ENCODE data around the gene HNRNPL.
"Not testable (repeated sequence)": the region's sequence is repeated elsewhere in the genome, so short reads cannot be mapped to it uniquely, and the experiment has no call there.

Gene HNRNPL

DNA sequence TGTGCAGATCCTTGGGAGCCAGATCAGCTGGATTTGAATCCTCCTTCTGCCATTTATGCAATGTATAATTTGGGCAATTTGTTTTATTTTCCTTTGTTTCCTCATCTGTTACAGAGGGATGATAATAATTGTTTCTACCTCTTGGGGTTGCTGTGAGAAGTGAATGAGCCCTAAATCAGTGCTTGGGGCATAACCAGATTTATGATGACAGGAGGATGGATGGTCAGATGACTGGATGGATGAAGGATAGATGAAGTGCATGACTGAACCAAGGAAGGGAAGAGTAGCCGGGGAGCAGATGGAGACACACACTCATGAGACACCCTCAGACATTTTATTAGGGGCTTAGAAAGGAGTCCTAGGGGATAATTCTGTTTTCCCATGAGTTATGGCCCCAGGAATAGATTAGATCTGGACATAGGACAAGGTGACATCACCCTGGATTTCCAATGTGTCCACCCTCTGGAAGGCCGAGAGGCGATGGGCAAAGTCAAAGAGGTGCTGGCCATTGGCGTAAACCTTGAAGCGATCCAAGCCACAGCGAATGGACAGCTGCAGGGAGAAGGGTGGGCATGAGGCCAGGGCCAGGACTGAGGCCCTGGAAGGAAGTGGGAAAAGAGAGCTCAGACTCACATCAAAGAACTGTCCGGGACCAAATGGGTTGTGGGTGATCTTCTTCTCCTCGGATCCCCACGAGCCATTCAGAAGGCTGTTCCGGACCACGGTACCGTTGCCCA, 48.3 kb downstream of the HNRNPL start:
- DNase-seq (ENCODE audit: low spot score): no peak

DNA sequence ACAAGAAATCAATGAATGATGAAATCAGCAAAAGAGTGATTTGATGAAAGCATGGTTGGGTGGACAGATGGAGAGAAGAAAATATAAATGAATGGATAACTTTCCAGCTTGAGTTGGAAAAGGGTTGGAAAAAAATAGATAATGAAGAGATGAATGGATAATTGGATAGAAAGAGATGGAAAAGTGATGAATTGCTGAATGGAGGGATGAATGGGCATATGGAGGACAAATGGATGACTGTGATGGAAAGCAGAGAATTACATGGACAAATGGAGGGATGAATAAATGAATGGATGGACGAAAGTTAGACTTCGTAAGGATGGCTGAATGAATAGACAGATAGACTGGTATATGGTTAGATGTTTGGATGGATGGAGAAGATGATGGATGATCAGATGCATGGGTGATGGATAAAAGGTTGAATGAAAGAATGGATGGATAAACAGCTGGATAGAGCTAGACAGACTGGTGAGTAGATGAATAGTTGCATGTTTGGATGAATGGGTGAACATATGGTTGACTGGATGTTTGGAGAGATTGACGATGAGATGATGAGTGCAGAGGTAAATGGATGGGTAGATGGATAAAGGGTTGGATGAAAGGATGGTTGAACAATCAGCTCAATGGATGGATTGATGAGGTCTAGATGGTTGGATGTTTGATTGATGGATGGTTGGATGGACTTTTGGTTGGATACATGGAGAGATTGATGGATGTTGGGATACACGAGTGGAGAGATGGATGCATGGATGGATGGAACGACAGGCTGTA, 49.0 kb downstream of the HNRNPL start:
- no peak for DNase-seq (ENCODE audit: low spot score)

DNA sequence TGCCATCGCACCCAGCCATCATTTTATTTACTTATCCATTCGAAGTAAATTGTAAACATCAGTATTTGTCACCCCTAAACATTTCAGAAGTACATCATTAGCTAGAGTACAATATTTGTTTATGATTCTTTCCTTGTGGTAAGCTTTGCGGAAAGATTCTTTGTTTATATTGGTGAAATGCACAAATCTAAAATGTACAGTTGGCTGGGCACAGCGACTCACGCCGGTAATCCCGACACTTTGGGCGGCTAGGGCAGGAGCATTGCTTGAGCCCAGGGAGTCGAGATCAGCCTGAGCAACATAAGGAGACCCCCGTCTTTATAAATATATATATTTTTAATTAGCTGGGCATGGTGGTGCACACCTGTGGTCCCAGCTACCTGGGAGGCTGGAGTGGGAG, 50.7 kb downstream of the HNRNPL start:
- DNase-seq (ENCODE audit: low spot score): no peak

DNA sequence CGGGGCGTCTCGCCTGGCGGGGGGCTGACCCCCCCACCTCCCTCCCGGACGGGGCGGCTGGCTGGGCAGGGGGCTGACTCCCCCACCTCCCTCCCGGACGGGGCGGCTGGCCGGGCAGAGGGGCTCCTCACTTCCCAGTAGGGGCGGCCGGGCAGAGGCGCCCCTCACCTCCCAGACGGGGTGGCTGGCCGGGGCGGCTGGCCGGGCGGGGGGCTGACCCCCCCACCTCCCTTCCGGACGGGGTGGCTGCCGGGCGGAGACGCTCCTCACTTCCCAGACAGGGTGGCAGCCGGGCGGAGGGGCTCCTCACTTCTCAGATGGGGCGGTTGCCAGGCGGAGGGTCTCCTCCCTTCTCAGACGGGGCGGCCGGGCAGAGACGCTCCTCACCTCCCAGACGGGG, 52.0 kb downstream of the HNRNPL start:
- DNase-seq (ENCODE audit: low spot score): not testable (repeated sequence)

DNA sequence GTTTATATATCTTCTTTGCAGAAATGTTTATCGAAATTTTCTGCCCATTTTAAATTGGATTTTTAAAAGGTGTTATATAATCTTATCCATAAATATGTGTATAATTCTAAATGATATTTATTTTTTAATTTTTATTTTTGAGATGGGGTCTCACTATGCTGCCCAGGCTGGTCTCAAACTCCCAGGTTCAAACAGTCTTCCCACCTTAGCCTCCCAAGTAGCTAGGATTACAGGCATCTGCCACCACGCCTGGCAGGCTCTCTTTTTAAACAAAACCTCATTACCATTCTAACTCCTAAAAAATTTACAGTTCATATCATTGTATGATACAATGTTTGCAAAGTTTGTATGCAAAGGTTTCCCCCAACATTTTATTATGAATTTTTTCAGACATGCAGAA, 53.6 kb downstream of the HNRNPL start:
- DNase-seq (ENCODE audit: low spot score): no peak

- no peak for DNase-seq (ENCODE audit: low spot score)
Measured at GRCh38 chr19:38795549-38795948, 54.2 kb downstream of the HNRNPL start.

GRCh38 chr19:38793671-38794070, 56.1 kb downstream of the HNRNPL start:
- no peak for DNase-seq (ENCODE audit: low spot score)

GRCh38 chr19:38793177-38793576, 56.6 kb downstream of the HNRNPL start:
- DNase-seq (ENCODE audit: low spot score): no peak

DNA sequence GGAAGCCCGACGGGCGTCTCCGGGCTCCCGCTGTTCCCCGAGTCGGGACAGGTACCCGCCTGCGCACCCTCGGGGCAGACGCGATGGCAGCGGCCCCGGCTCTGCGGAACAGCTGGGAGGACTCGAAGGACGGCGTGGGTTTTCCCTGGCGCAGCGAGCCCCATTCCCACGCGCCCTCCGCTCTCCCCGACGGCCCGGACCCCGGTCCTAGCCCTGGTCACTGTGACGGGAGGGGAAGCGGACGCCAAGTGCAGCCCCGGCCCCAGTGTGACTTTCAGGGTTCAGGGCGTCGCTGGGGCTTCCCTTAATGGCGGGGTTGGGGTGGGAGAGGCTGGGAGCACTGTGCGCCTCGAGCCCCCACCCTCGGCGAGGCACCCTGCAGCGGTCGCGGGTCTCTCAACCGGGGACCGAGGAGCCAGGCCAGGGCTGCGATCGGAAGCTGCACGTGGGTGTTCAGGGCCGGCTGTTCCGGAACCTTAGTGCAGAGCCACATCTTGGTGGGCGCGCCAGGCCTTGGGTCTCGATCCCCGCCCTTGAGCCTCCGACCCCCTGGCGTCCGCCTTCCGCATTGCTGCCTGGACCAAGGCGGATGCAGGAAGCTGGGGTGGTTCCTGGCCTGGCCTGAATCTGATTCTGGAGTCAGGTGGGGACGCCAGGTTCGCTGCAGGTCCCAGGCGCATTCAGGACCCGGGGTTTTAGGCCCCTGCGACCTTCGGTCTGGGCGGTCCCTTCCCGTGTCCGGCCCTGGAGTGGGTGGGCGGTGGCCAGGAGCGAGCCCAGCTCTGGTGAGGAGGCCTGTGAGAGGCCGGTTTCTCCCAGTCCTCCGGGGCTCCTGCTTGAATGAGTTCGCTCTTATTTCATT, 57.3 kb downstream of the HNRNPL start:
- DNase-seq (ENCODE audit: low spot score): no peak

DNA sequence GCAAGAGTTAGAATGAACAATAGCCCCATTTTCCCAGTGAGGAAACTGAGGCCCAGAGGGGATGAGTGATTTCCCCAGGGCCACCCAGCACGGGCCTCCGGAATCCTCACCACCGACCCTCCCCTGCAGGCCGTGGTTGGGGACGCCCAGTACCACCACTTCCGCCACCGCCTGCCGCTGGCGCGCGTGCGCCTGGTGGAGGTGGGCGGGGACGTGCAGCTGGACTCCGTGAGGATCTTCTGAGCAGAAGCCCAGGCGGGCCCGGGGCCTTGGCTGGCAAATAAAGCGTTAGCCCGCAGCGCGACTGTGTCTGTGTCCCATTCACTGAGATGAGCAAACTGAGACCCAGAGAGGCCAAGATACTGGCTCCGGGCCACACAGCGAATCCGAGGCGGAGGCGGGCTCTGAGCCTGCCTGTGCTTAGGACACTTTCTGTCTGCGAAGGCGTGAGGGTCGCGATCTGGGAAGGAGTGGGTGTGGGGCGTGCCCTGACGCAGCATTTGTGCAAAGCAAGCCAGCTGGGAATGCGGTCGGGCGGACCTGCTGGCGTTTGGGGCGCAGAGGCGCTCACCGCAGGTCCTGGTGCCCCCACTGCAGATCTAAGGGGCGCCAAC, 58.2 kb downstream of the HNRNPL start:
- DNase-seq (ENCODE audit: low spot score): not testable (repeated sequence)

- DNase-seq (ENCODE audit: low spot score): not testable (repeated sequence)
Measured at GRCh38 chr19:38790507-38791403, 59.0 kb downstream of the HNRNPL start.

GRCh38 chr19:38788478-38789243, 61.1 kb downstream of the HNRNPL start, which contains the start of gene LGALS7B:
TSS of gene LGALS7B (plus strand) at chr19:38789200. CDS start at chr19:38789227, 27 bp downstream.
- no peak for DNase-seq (ENCODE audit: low spot score)

DNA sequence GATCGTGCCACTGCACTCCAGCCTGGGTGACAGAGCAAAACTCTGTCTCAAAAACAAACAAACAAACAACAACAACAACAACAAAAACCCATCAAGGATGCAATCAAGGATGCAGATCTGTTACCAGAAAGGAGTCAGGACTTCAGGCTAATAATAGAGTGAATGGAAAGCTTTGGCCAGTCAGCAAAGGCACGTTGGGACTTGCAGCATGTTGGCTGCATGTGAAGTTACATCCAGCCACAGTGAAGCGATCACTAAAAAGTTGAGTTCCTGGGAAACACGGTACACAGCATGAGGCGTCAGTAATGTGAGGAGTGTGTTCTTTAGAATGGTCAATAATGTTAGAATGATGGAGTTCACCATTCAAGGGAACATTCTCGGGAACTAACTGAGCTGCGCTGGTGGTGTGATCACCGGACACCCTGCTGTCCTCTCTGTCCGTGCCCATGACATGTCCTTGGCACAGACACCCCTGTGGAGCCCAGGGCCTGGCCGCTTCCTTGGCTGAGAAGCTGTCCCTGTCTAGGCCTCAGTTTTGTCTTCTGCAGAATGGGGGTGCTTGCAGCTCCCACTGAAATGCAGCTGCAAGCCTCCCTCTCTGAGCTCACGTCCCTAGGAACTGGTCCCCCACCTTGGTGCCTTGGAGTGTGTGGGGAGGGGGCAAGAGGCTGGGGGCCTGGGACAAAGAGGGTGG, 63.1 kb downstream of the HNRNPL start:
- DNase-seq (ENCODE audit: low spot score): no peak

All from SW480 (cell line).